HG02678 (cell line): ENCODE data around the gene NCOA6.

Source experiments
- ATAC-seq: cut with Tn5 transposase; IDR thresholded peaks from one replicate; pipeline ENCODE4 v1.9.1; 2021; ENCODE audit warnings: mild to moderate bottlenecking, moderate library complexity; ENCODE audit not compliant: unreplicated experiment

The NCOA6 gene

DNA sequence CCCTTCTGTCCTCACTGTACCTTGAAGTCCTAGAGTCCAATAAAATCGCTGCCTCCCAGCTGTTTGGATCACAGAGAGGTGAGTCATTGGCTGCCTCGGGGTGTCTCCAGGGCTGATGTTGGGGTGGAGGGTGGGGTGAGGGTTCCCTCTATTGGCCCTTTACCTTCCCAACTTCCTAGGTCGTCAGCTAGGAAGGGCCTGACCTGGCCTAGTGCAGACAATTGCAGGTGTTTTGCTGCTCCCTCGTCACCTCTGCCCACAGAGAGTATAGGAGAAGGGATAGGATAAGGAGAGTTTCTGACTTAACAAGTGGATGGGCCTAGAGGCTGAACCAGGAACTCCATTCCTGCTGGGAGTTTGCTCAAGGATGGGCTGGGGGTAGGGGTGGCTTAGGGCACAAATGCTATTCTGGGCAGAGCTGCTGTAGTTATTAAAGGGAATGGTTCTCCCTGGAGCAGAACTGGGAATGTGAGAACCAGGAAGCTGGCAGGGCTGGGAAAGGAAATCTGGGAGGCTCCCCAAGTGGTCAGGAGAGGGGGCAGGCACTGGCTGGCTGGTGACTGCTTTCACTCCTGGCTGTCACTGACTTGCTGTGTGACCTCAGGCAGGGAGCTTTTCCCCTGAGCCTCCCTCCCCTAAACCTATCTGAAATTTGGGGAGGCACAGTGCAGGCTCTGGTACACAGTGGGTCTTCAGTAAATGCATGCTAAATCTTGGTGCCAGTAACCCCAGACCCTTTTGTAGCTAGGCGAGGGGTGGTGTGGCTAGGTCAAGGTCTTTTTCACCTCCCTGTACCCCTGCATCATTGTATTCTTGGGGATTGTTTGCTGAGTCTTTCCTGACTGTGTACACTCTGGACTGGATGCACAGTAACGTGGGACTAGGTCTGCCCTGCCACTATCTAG lies 119.8 kb downstream of the NCOA6 start:
- no peak for ATAC-seq

DNA sequence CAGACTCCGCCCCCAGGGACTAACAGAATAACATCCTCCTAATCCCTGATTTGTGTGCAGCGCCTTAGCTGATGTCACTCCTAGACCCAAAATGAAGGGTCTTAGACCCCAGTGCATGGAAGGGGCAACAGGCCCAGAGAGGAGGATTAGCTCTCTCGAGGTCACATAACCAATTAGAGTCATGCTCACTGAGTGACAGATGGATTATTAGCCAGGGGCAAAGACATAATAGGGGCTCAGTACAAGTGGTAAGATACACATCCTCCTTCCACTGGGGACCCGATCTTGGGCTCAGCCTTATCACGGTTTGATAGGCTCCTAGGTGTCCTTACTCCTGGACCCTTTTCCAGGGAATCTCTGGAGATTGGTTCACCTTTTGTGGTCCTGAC lies 120.4 kb downstream of the NCOA6 start:
- ATAC-seq, result no peak

DNA sequence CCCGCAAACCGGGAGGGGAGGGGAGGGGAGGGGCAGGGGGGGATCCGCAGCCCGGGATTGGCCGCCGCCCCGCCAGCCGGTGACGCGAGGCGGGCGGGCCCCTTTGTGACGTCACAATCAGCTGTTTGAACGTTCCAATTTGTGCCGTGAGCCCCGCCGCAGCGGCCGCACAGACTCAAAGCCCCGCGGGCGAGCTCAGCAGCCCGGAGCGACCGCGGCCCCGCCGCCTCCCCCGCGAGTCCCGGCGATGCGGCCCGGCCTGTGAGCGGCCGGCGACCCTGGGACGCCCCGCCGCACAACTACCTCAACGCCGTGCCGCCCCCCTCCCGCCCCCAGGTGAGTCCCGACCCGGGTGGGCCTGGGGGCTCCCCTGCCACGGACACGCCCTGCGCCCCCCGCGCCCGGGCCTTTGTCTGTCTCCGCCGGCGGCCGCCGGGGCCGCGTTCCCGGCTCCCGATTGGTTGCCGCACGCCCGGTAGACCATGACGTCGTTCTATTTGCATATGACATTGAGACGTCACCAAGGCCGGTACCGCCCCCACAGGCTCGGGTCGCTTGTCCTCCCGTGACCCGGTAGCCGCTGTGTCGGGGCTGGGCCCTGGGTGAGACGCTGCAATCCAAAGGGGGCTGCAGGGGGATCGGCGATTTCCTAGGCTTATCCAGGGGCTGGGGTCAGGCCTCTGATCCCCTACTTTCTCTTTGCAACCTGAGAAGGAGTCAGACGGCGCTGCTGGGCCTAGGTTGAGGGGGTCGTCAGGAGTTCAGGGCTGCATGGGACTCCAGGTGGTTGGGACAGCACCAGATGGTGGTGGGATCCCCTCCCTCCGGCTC lies 121.1 kb downstream of the NCOA6 start, which contains the start of gene TP53INP2:
Gene TP53INP2 (plus strand): TSS at position 168 of the 831 bp plus-strand sequence. CDS start 4,396 bp downstream, outside the sequence.
- ATAC-seq, result peak; percentile 68

DNA sequence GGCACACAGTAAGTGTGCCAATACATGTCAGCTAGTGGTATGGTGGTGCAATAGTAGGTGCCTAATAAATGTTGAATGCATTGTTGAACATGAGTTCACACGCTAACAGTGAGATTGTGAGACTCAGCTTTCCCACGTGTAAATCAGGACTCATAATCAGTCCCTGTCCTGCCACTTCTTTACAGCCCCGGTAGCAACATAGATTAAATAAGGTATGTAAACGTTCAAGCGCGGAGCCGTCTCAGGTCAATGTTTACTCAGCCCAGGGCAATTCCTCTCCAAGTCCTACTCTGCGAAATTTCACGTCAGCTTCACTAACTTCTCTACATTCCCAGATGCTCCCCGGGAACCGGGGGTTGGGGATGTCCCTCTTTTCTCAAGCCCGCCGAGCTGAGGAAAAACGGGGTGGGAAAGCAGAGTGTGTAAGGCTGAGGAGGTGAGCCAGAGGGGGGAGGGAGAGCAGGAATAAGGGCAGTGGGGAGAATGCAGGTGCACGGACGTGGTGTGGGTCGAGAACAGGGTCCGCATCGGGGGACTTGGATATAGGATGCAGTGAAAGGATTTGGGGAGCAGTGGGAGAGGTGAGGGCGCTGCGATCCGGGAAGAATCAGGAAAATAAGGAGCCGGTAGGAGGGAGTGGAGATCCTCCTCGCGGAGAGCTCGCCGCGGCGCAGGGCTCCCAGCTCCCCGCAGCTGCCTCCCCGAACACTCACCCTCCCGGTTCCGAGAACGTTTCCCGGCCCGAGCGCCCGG lies 121.9 kb downstream of the NCOA6 start:
- ATAC-seq, result no peak

DNA sequence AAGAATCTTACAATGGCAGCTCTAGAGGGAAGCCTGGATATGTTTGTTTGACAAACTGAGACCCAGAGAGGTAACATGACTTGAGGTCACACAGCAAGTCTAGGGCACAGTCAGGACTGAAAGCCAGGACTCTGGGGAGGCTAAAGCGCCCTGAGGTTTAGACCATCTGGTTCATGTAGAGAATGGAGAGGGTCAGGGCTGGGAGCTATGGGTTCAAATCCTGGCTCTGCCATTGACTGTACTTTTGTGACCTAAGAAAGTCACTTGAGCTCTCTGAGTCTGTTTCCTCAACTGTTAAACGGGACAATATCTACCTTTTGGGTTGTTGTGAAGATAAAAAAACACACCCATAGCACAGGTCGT lies 122.4 kb downstream of the NCOA6 start:
- no peak for ATAC-seq

DNA sequence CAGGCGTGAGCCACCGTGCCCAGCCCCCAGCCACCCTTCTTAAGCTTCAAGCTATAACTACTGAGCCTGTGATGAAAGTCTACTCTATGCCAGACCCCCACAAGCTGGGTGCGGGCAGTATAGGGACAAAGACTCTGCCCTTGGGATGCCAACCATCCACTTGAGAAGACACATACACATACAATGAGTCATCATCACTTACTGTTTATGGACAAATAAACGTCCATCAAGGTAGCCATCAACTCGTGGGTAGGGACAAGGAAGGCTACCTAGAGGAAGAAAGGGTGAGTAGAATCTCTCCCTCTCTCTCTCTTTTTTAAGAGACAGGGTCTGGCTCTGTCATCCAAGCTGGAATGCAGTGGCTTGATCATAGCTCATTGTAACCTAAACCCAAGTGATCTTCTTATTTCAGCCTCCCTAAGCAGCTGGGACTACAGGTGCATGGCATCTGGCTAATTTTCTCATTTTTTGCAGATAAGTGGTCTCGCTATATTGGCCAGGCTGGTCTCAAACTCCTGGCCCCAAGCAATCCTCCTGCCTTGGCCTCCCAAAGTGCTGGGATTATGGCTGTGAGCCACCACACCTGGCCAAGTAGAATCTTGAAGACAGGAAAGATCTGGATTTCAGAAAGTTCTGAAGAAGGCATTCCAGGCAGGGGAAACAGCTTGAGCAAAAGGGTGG lies 123.9 kb downstream of the NCOA6 start:
- no peak for ATAC-seq

DNA sequence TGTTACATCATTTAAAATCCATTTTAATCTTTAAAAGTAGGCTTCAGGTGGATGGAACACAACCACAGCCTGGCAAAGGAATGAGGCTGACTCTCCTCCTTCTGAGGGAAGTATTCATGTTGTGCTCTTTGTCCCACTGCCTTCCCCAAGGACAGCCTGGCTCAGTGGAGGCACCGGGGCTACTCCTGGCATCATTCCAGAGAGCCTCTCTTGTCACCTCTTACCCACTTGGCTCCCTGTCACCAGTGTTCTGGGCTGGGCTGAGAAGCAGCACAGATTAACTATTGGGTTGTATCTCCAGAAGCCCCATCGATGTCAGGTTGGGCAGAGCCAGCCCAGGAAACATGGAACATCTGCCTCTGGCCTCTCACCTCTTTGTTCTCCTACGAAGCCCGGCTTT lies 132.0 kb downstream of the NCOA6 start:
- no peak for ATAC-seq

DNA sequence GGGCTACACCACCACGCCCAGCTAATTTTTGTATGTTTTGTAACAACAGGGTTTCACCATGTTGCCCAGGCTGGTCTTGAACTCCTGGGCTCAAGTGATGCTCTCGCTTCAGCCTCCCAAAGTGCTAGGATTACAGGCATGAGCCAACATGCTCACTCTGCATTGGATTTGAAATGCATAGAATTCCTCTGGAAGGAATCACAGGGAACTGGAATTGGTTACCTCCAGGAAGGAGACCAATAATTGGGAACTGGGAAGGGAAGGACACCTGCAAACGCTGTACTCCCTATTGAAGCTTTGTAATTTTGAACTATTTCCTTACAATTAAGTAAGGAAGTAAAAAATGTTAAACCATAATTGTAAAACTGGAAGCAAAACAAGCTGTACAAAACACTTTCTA lies 133.6 kb downstream of the NCOA6 start:
- ATAC-seq, result no peak

DNA sequence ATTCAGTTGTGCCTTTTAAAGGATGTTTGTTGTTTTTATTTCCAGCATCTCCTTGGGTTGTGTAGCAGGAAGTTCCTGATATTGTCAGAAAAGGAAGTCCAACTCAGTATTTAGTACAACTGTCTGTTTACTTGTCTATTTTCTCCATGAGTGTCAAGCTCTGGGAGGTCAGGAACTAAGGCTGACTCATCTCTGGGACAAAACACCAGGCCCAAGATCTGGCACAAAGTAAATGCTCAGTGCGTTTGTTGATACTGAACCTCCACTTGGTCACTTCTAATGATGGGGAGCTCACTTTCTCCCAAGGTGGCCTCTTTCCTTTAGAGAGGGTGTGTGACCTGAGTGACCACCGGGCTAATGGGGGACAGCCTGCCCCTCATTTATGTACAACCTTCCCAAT lies 136.0 kb downstream of the NCOA6 start:
- no peak for ATAC-seq

DNA sequence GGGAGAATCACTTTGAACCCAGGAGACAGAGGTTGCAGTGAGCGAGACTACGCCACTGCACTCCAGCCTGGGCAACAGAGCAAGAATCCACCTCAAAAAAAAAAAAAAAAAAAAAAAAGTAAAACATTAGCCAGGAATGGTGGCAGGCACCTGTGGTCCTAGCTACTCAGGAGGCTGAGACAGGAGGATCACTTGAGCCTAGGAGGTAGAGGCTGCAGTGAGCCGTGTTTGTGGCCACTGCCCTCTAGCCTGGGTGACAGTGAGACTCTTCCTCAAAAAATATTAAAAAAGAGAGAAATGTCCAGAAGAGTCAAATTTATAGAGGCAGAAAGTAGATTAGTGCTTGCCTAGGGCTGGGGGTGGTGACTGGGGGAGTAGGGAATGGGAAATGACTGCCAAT lies 141.8 kb downstream of the NCOA6 start:
- ATAC-seq, result no peak

DNA sequence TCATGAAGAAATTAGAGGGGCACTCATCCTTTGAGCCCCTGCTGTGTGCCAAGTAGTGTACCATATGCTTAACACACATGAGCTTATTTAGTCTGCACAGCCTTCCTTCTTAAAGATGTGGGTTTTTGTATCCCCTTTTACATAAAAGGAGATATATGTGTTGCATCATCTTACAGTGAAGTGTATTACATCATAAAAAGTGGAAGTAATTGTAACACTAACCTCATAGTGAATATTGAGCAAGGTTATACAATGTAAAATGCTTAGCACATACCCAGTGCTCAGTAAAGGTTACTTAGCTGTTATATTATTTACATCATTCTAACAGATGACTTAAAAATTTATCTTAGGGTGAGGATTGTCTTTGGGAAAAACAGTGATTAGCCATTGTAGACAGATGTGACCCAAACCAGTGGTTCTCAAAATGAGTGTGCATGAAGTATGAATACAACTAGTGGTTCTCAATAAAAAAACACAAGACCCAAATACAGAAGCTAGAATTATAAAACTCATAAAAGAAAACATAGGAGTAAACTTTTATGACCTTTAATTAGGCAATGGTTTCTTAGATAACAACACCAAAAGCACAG lies 144.8 kb downstream of the NCOA6 start:
- ATAC-seq, result no peak

DNA sequence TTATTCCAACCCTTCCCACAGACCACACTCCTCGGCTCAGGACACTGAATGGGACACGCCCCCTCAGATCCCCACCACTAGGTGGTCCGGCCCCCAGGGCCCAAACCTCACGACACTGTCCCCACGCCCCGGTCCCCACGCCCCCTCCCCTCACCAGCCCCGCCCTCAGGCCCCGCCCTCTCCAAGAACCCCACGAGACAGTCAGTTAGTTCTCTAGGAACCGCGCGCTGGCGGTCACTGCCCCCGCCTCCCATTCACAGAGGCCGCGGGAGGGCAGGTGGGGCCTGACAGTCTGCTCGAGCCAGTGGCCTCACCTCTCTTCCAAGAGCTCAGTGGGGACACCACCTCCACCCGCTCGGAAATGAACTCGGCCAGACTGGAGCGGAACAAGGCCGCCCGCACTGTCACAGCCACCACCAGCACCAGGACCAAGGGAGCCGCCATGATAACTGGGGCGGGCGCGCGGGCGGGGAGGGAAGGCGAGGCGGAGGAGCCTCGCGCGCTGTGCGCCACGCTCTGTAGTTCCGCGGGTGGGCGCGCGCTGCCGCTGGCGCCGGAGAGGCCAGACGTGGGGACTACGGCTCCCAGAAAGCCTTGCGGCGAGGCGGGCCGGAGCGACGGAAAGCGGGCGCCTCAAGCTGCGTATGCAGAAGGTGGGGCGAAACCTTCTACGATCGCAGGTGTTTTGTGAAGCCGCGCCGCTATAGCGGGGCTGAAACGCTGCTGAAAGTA lies 148.6 kb downstream of the NCOA6 start, which contains the start of gene PIGU:
Gene PIGU (minus strand): TSS at position 451 of the 732 bp plus-strand sequence. CDS start 7 bp downstream, at position 444.
- ATAC-seq, result peak; percentile 97

DNA sequence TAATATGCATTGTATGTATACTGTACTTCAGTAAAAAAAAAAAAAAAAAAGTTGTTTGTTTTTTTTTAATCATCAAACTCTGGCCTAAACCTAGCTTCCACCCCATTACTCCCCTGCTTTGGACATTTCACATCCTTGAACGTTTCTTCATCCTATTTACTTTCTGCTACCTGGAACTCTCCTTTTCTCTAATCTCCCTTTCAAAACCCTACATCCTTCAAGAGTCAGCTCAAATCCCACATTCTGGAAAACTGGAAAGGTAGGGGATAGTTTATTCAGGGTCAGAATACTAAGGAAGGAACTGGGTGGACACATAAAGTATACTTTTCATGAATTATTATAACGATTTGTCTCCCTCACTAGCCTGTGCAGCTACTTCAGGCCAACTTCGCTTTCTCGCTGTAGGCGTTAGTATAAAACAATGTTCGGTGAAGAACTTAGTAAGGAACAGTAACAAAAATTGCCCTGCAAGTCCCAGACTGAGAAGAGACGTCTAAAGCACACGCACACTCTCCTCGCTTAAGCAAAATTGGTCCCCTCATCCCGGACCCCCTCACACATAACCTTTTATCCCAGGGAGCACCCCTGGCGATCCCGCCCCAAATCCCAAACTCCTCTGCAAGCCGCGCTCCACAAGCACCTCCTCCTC lies 149.3 kb downstream of the NCOA6 start:
- no peak for ATAC-seq

DNA sequence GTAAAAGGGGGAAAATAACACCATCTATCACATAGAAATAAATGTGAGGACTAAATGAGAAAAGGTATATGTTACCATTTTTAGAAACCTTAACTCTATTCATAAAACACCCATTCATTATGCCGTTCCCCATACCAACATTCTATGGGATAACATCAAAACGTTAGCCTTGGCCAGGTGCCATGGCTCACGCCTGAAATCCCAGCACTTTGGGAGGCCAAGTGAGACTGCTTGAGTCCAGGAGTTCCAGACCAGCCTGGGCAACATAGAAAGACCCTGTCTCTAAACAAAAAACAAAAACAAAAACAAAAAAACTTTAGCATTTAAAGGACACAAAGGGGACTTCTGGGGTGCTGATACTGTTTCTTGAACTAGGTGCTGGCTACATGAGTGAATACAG lies 149.9 kb downstream of the NCOA6 start:
- ATAC-seq, result no peak

DNA sequence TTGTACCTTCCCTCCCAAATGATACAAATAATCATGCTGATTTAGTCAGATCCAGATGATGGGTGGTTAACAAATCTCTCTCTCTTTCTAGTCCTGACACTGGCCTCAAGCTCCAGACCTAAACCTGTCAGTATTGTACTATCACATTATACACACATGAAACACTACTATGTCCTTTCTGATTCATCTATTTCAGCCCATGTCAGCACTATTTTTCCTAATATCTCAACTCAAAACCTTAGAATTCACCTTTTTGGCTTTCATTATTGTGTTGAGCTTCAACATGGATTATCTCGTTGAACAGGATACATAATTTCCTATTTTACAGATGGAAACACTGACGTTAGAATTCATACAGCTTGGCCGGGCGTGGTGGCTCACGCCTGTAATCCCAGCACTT lies 152.0 kb downstream of the NCOA6 start:
- no peak for ATAC-seq

DNA sequence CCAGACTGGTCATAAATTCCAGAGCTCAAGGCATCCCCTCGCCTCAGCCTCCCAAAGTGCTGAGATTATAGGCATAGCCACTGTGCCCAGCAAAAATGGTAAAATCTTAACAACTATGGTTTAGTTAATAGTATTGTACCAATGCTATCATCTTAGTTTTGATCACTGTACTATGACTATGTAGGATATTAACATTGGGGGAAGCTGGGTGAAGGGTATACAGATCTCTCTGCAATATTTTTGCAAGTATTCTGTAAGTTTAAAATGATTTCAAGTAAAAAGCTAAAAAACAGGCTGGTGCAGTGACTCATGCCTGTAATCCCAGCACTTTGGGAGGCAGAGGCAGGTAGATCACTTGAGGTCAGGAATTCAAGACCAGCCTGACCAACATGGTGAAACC lies 156.4 kb downstream of the NCOA6 start:
- no peak for ATAC-seq
